Raji (cell line): Measurements from ENCODE around the gene ENAH.

ENCODE experiments used
- POLR2A ChIP-seq: IDR thresholded peaks from 2 replicates; pipeline ENCODE4 v1.6.1; 2011; ENCODE audit warnings: low read depth, low read length, control low read depth; ENCODE audit not compliant: insufficient read depth

Gene ENAH

DNA sequence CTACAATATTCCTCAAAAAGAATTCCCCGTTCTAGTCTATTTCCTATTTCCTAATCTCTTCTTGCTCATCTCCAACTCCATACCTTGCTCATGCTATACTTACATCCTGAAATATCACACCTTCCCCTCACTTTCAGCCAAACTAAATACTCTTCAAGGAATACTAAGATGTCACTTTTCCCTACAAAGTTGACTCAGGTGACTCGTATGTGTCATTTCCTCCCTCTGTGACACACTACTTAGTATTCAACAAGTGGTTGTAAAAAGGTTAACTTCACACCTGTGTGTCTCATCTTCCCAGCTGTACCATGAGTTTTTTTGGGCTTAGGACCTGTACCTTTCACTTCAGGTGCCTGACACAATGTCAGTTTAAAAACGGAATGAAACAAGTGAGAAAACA, 143.2 kb downstream of the ENAH start:
- no peak for TF ChIP-seq POLR2A

- TF ChIP-seq POLR2A, result no peak
These were observed 143.6 kb downstream of the ENAH start for GRCh38 chr1:225509376-225509707.

DNA sequence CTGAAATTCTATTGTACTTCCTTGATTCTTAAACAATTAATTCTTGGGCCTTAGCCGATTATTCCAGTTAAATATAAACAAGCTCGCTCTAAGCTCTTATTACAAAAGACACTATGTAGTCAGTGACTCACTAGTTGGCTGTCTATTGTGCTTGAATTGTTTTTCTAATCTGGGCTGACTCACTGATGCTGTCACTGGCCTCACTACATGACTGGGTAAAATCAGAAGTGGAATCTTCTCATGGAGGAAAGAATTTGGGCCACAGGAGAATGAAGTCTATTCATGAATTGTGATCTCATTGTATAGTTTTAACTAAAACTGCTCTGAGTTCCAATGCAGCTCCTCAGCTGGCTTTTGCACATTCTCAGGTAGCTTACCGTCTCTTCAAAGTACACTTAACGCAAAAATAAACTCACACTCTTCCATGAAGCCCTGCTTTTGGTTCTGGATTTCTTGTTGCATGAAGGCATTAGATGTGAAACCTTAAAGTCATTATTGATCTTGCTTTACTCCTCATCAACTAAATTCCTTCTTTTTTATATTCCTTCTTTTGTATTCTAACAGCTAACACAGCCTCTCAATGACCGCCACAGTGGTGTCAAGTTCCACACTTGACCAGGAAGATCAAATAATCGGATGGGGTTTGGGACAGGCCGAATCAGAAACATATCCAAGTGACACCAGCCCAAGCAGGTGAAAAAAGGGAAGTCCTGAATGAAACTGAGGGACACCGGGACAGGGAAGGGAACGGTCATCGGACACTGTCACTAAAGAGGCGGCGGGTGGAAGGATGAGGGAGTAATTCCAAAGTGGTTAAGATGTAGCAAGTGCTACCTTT, 144.2 kb downstream of the ENAH start:
- no peak for TF ChIP-seq POLR2A

DNA sequence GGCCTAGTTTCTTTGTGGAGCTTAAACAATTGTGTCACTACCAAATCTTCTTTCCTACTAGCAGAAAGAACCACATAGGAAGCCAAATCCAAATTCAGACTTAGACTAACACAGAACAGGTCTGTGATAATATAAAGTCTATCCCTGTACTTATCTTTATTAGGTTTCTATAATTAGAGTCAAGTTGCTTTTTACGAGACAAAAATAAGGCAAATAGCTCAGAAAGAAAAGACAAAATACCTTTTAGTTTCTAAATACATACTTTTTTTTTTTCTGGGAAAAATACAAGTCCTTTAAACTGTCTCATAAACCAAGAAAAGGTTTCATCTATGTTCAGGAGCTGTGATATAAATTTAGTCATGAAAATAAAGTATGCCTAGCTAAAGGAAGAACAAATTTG, 146.2 kb downstream of the ENAH start:
- TF ChIP-seq POLR2A, result no peak

DNA sequence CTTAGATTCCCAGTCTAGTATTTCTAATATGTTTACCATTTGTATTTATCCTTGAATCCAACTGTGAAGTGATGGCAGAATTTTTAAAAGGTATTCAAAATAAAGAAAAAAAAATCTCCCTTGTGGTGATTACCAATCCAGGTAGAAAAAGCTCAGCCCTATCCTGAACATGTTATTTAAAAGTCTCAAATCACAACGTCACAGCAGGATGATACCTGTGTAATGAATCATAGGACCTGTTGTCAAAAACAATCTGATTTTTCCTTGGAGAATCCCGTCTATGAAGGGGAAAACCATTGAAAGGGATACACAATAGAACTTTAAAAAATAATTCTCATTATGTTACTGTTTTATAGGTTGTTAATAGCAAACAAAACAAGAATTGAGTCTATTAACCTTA, 148.1 kb downstream of the ENAH start:
- no peak for TF ChIP-seq POLR2A

DNA sequence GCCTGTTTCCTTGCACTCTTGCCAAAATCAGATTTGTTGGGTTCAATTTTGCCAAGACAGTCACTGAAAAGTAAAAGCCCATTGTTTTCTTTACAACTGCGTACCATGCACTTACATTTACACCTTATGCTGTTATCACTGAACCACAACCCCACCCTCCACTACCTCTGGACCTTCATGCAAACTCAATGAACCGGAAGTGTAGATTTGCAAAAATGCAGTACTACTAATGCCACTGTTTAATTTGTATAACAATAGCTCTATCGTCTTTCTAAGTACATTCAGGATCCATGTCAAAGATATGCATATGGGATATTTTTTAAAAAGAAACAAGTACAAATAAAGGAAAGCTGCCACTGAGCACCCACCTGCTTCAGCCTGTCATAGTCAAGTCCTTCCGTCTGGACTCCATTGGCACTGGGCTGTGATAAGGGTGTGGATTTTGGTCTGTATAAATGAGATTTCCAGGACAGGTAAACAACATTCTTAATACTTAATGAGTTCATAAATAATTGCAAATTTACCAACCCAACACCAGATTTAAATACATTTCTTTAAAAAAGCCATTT, 152.2 kb downstream of the ENAH start:
- TF ChIP-seq POLR2A, result no peak

GRCh38 chr1:225498549-225499136, 154.3 kb downstream of the ENAH start:
- no peak for TF ChIP-seq POLR2A

- no peak for TF ChIP-seq POLR2A
These were observed 158.0 kb downstream of the ENAH start for GRCh38 chr1:225494789-225495359.

DNA sequence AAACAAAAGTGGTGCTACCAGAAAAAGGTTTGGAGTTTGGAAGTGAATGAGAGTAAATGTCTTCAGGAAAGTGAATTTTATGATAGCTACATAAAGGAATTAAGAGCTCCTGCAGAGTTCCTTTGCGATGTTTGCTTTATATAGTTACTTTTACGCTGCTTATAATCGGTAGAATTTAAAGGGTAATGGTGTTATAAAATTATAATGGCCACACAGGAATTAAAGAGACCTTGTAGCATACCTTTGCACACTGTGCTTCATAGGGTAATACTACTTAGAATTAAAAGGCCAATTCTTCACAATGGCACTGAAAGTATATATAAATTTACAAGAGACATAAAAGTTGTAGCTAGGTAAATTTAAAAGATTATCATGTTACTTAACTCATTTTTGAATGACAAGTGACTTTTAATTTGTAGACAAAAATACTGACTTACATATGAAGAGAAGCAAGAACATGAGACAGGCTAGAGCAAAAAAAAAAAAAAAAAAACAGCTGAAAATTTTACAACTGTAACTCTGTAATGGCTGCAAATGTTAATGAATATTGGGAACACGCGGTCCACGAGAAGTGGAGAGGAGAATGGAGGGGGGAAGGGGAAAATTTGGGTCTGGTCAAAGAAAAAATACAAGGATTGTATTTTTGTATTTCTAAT, 159.2 kb downstream of the ENAH start:
- no peak for TF ChIP-seq POLR2A

DNA sequence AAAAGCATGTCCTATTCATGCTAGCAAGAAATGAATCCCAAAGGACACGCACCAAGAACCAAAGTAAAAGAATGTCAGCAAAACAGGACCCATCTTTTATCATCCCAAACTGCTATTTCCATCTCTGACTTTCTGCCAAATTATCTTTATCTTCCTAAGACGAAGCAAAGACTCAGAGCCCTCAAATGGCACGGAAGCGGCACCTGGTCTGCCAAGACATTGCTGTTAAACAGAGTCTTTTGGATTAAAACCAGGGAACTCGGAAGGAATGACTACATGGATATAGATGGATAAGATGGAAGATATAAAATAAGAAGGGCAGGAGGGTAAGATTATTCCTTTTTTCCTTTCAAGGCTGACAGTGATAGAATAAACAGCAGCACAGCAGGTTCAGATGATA, 164.2 kb downstream of the ENAH start:
- TF ChIP-seq POLR2A, result no peak

GRCh38 chr1:225486856-225487255, 166.1 kb downstream of the ENAH start:
- no peak for TF ChIP-seq POLR2A

GRCh38 chr1:225485991-225486530, 166.9 kb downstream of the ENAH start:
- TF ChIP-seq POLR2A, result no peak

DNA sequence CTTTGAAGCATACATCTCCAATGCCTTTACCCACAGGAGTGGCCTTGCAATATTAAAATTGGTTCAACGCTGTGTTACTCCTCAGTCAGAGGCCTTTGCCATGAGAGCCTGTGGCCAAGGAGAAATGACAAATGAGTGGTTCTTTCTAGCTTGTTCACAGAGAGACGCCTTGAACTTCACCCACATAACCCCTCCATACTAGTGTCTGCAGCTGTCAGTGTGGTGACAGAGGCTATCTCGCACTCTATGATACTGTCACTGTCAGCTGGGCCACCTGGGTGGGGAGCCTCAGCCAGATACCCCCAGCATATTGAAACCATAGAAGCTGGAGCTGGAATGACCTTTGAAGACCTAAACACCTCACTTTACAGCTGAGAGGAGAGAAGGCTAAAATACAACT, 167.7 kb downstream of the ENAH start:
- TF ChIP-seq POLR2A, result no peak

- TF ChIP-seq POLR2A, result no peak
These were observed 168.2 kb downstream of the ENAH start for GRCh38 chr1:225484657-225485214.
